Ectodermal cell (in vitro differentiated cells): ENCODE results near the gene CCSER1.

Source experiments
- H3K27ac ChIP-seq: 2 replicates; pipeline ENCODE4 v1.7.0; 2013; ENCODE audit warnings: mild to moderate bottlenecking, low read depth, low read length; ENCODE audit not compliant: insufficient read depth, poor library complexity, severe bottlenecking
- H3K27me3 ChIP-seq: 2 replicates; pipeline ENCODE4 v1.7.0; 2013; ENCODE audit warnings: mild to moderate bottlenecking, low read length; ENCODE audit not compliant: insufficient read depth, control insufficient read depth, poor library complexity, severe bottlenecking
- H3K36me3 ChIP-seq: one replicate; pipeline ENCODE4 v1.7.0; 2013; ENCODE audit warnings: low read length; ENCODE audit not compliant: control insufficient read depth, insufficient read depth
- H3K4me1 ChIP-seq: one replicate; pipeline ENCODE4 v1.7.0; 2013; ENCODE audit warnings: low read length; ENCODE audit not compliant: control insufficient read depth, insufficient read depth
- H3K4me3 ChIP-seq: 2 replicates; pipeline ENCODE4 v1.7.0; 2013; ENCODE audit warnings: low read depth, low read length, control low read depth; ENCODE audit not compliant: insufficient read depth
- H3K9me3 ChIP-seq: 2 replicates; pipeline ENCODE4 v1.7.0; 2013; ENCODE audit warnings: mild to moderate bottlenecking, low read length, moderate library complexity; ENCODE audit not compliant: control insufficient read depth
- WGBS, 2 experiments: methylation state at CpG; one replicate each; pipeline ENCODE4 v1.1.7; 2013; ENCODE audit warnings: missing lambda C conversion rate in 2 of 2; 5-methylcytosine and 5-hydroxymethylcytosine counted together

The CCSER1 gene

GRCh38 chr4:90126805-90127204, 389 bp upstream of the CCSER1 start:
- peak overlapping the region; percentile 58 for H3K4me3 ChIP-seq
- H3K4me1 ChIP-seq, result peaks cover 5% of the 10 kb centered on the region
- H3K9me3 ChIP-seq, result no peaks in the 10 kb centered on the region
- peaks cover 53% of the 10 kb centered on the region for H3K27me3 ChIP-seq
- H3K36me3 ChIP-seq, result no peaks in the 10 kb centered on the region
- H3K27ac ChIP-seq, result no peak overlapping the region
- 46 to 47% methylated on average over 8 of the region's 8 CpGs for WGBS, 2 experiments

GRCh38 chr4:90127706-90128345, 632 bp downstream of the CCSER1 start:
- Histone ChIP-seq H3K9me3 (no peaks in the 10 kb centered on the region), H3K4me3 (peak overlapping the region; percentile 58), H3K36me3 (no peaks in the 10 kb centered on the region), H3K27me3 (peaks cover 53% of the 10 kb centered on the region), H3K4me1 (peaks cover 5% of the 10 kb centered on the region), H3K27ac (no peak overlapping the region)
- WGBS, 2 experiments, result 0 to 1% methylated on average over 81 of the region's 81 CpGs

- H3K36me3 ChIP-seq, result no peaks in the 10 kb centered on the region
- no peak overlapping the region for H3K27ac ChIP-seq
- no peaks in the 10 kb centered on the region for H3K9me3 ChIP-seq
- 69 to 70% methylated on average over 4 of the region's 4 CpGs for WGBS, 2 experiments
- H3K4me3 ChIP-seq, result peak overlapping the region; percentile 58
- peaks cover 53% of the 10 kb centered on the region for H3K27me3 ChIP-seq
- H3K4me1 ChIP-seq, result peaks cover 5% of the 10 kb centered on the region
These were observed 1.8 kb downstream of the CCSER1 start for GRCh38 chr4:90128961-90129495.

GRCh38 chr4:90130076-90130475, 2.9 kb downstream of the CCSER1 start:
- no peak overlapping the region for H3K4me3 ChIP-seq
- H3K9me3 ChIP-seq, result no peaks in the 10 kb centered on the region
- H3K4me1 ChIP-seq, result peaks cover 5% of the 10 kb centered on the region
- no peaks in the 10 kb centered on the region for H3K36me3 ChIP-seq
- no peak overlapping the region for H3K27ac ChIP-seq
- peaks cover 52% of the 10 kb centered on the region for H3K27me3 ChIP-seq
- WGBS, 2 experiments, result 90 to 94% methylated on average over 3 to 5 of the region's 5 CpGs

GRCh38 chr4:90137555-90137954, 10.4 kb downstream of the CCSER1 start:
- Histone ChIP-seq H3K36me3 (no peaks in the 10 kb centered on the region), H3K27me3 (no peaks in the 10 kb centered on the region), H3K4me1 (no peaks in the 10 kb centered on the region), H3K27ac (no peak overlapping the region), H3K9me3 (no peaks in the 10 kb centered on the region), H3K4me3 (no peak overlapping the region)
- 62 to 65% methylated on average over 4 of the region's 4 CpGs for WGBS, 2 experiments

GRCh38 chr4:90142081-90142480, 14.9 kb downstream of the CCSER1 start:
- Histone ChIP-seq H3K4me3 (no peak overlapping the region), H3K27ac (no peak overlapping the region), H3K36me3 (no peaks in the 10 kb centered on the region), H3K27me3 (no peaks in the 10 kb centered on the region), H3K4me1 (no peaks in the 10 kb centered on the region), H3K9me3 (no peaks in the 10 kb centered on the region)
- WGBS, 2 experiments, result 21 to 26% methylated on average over 1 of the region's 1 CpG

GRCh38 chr4:90145319-90145718, 18.1 kb downstream of the CCSER1 start:
- Histone ChIP-seq H3K9me3 (no peaks in the 10 kb centered on the region), H3K4me1 (no peaks in the 10 kb centered on the region), H3K27ac (no peak overlapping the region), H3K36me3 (no peaks in the 10 kb centered on the region), H3K4me3 (no peak overlapping the region), H3K27me3 (no peaks in the 10 kb centered on the region)
- 74 to 80% methylated on average over 2 of the region's 2 CpGs for WGBS, 2 experiments

- H3K36me3 ChIP-seq, result no peaks in the 10 kb centered on the region
- H3K27ac ChIP-seq, result no peak overlapping the region
- H3K9me3 ChIP-seq, result no peaks in the 10 kb centered on the region
- WGBS, 2 experiments, result 92 to 95% methylated on average over 2 to 3 of the region's 5 CpGs
- no peak overlapping the region for H3K4me3 ChIP-seq
- H3K4me1 ChIP-seq, result no peaks in the 10 kb centered on the region
- H3K27me3 ChIP-seq, result no peaks in the 10 kb centered on the region
These were observed 19.1 kb downstream of the CCSER1 start for GRCh38 chr4:90146306-90146705.

GRCh38 chr4:90148574-90149148, 21.5 kb downstream of the CCSER1 start:
- Histone ChIP-seq H3K4me1 (no peaks in the 10 kb centered on the region), H3K36me3 (no peaks in the 10 kb centered on the region), H3K27ac (no peak overlapping the region), H3K9me3 (no peaks in the 10 kb centered on the region), H3K4me3 (no peak overlapping the region), H3K27me3 (no peaks in the 10 kb centered on the region)
- WGBS, 2 experiments, result 87 to 98% methylated on average over 2 of the region's 2 CpGs

GRCh38 chr4:90152024-90152423, 24.8 kb downstream of the CCSER1 start:
- no peak overlapping the region for H3K4me3 ChIP-seq
- no peaks in the 10 kb centered on the region for H3K36me3 ChIP-seq
- H3K4me1 ChIP-seq, result no peaks in the 10 kb centered on the region
- no peak overlapping the region for H3K27ac ChIP-seq
- no peaks in the 10 kb centered on the region for H3K27me3 ChIP-seq
- H3K9me3 ChIP-seq, result no peaks in the 10 kb centered on the region
